ENCODE measurements around the gene VN1R4.
"Not testable (repeated sequence)": the region's sequence is repeated elsewhere in the genome, so short reads cannot be mapped to it uniquely, and the experiment has no call there.

VN1R4 gene

GRCh38 chr19:53290758-53291549, 23.4 kb upstream of the VN1R4 start:
- no peak overlapping the region for H3K4me3 ChIP-seq (ENCODE audit: low read depth, low read length)
- no peak for TF ChIP-seq CTCF (IDR thresholded peaks at IDR 0.05; ENCODE audit: low read depth, low read length)
- no peak for TF ChIP-seq MYC (IDR thresholded peaks at IDR 0.05; ENCODE audit: low read depth, low read length)
- TF ChIP-seq MAX (IDR thresholded peaks at IDR 0.05; ENCODE audit: low read depth, low read length), result no peak
- TF ChIP-seq POLR2A (IDR thresholded peaks at IDR 0.05; ENCODE audit: extremely low read depth, insufficient read length), result no peak
- DNase-seq (ENCODE audit: low read depth), result no peak

- no peak for TF ChIP-seq MAX (IDR thresholded peaks at IDR 0.05; ENCODE audit: low read depth, low read length)
- no peak for TF ChIP-seq CTCF (IDR thresholded peaks at IDR 0.05; ENCODE audit: low read depth, low read length)
- no peak for TF ChIP-seq POLR2A (IDR thresholded peaks at IDR 0.05; ENCODE audit: extremely low read depth, insufficient read length)
- TF ChIP-seq MYC (IDR thresholded peaks at IDR 0.05; ENCODE audit: low read depth, low read length), result no peak
- H3K4me3 ChIP-seq (ENCODE audit: low read depth, low read length), result no peak overlapping the region
- DNase-seq (ENCODE audit: low read depth), result no peak
Measured at GRCh38 chr19:53285087-53285486, 17.6 kb upstream of the VN1R4 start.

GRCh38 chr19:53281947-53282346, 14.4 kb upstream of the VN1R4 start:
- DNase-seq (ENCODE audit: low read depth), result not testable (repeated sequence)

GRCh38 chr19:53275480-53275879, 8.0 kb upstream of the VN1R4 start:
- no peak overlapping the region for H3K4me3 ChIP-seq (ENCODE audit: low read depth, low read length)
- no peak for DNase-seq (ENCODE audit: low read depth)
- no peak for TF ChIP-seq POLR2A (IDR thresholded peaks at IDR 0.05; ENCODE audit: extremely low read depth, insufficient read length)
- TF ChIP-seq CTCF (IDR thresholded peaks at IDR 0.05; ENCODE audit: low read depth, low read length), result no peak
- no peak for TF ChIP-seq MAX (IDR thresholded peaks at IDR 0.05; ENCODE audit: low read depth, low read length)
- TF ChIP-seq MYC (IDR thresholded peaks at IDR 0.05; ENCODE audit: low read depth, low read length), result no peak

More at GRCh38 chr19:53281947-53282346, 14.4 kb upstream of the VN1R4 start:
- H3K4me3 ChIP-seq (ENCODE audit: low read depth, low read length), result not testable (repeated sequence)

- TF ChIP-seq POLR2A (IDR thresholded peaks at IDR 0.05; ENCODE audit: extremely low read depth, insufficient read length) (no peak), MYC (IDR thresholded peaks at IDR 0.05; ENCODE audit: low read depth, low read length) (no peak)
- no peak for DNase-seq (ENCODE audit: low read depth)
- H3K4me3 ChIP-seq (ENCODE audit: low read depth, low read length), result no peak overlapping the region
Measured at GRCh38 chr19:53272044-53272443, 4.5 kb upstream of the VN1R4 start.

- H3K4me3 ChIP-seq (ENCODE audit: low read depth, low read length); DNase-seq (ENCODE audit: low read depth): not testable (repeated sequence)
Measured at GRCh38 chr19:53269861-53270260, 2.3 kb upstream of the VN1R4 start.

- not testable (repeated sequence) for DNase-seq (ENCODE audit: low read depth); H3K4me3 ChIP-seq (ENCODE audit: low read depth, low read length)
Measured at GRCh38 chr19:53257715-53258342, 9.7 kb downstream of the VN1R4 start, which contains the start of gene VN1R2. TSS of gene VN1R2 (plus strand) at chr19:53258292. CDS start at chr19:53258376, 84 bp downstream.
